GM23338 (cell line): ENCODE data around the gene CPM. TPM values are rescaled to one million over a fixed set of nuclear protein-coding genes. Genes with fewer than 3 reads are reported as not detected.

Source experiments
- ATAC-seq: fragments of 200-7000 bp; cut with Tn5 transposase; 3 replicates; pipeline ENCODE4 v1.9.1; 2020
- DNase-seq: peaks from one replicate; pipeline ENCODE4 v3.0.0-alpha.2; 2015; ENCODE audit warnings: low spot score
- H2AFZ ChIP-seq: fragments of 200-600 bp; sonication (generic); 2 replicates; pipeline ENCODE4 v1.8.0; 2016; ENCODE audit warnings: antibody characterized with exemption, mild to moderate bottlenecking, moderate library complexity
- H3F3A ChIP-seq: fragments of 200-600 bp; sonication (generic); replicated peaks from 2 replicates; pipeline ENCODE4 v1.8.0; 2017; ENCODE audit warnings: antibody characterized with exemption, mixed run types, low read depth
- H3K27ac ChIP-seq: fragments of 200-600 bp; sonication (generic); 2 replicates; pipeline ENCODE4 v1.6.1; 2016; ENCODE audit warnings: low read depth
- H3K27me3 ChIP-seq: fragments of 200-600 bp; sonication (generic); 2 replicates; pipeline ENCODE4 v1.8.0; 2016; ENCODE audit warnings: mild to moderate bottlenecking, mixed run types, moderate library complexity; ENCODE audit not compliant: insufficient read depth
- H3K36me3 ChIP-seq: fragments of 200-600 bp; sonication (generic); 2 replicates; pipeline ENCODE4 v1.8.0; 2016; ENCODE audit warnings: mild to moderate bottlenecking; ENCODE audit not compliant: insufficient read depth
- H3K4me1 ChIP-seq: fragments of 200-600 bp; sonication (generic); 2 replicates; pipeline ENCODE4 v1.8.0; 2016; ENCODE audit warnings: mild to moderate bottlenecking, moderate library complexity; ENCODE audit not compliant: insufficient read depth
- H3K4me2 ChIP-seq: fragments of 200-600 bp; sonication (generic); 2 replicates; pipeline ENCODE4 v1.7.1; 2017; ENCODE audit warnings: mixed run types
- H3K4me3 ChIP-seq: fragments of 200-600 bp; sonication (generic); 2 replicates; pipeline ENCODE4 v1.6.1; 2016; ENCODE audit warnings: mixed run types
- H3K79me2 ChIP-seq: fragments of 200-600 bp; sonication (generic); replicated peaks from 2 replicates; pipeline ENCODE4 v1.8.0; 2017; ENCODE audit warnings: mild to moderate bottlenecking; ENCODE audit not compliant: insufficient read depth
- H3K9me2 ChIP-seq: fragments of 200-600 bp; sonication (generic); 2 replicates; pipeline ENCODE4 v1.8.0; 2017; ENCODE audit not compliant: insufficient read depth
- H4K20me1 ChIP-seq: fragments of 200-600 bp; sonication (generic); replicated peaks from 2 replicates; pipeline ENCODE4 v1.8.0; 2017; ENCODE audit warnings: mild to moderate bottlenecking; ENCODE audit not compliant: insufficient read depth
- H3K27ac Mint-ChIP-seq: 2 replicates; pipeline ENCODE4 v1.8.0; 2020; ENCODE audit warnings: inconsistent platforms, mild to moderate bottlenecking, moderate library complexity, mixed read lengths
- H3K27me3 Mint-ChIP-seq: 3 replicates; pipeline ENCODE4 v1.8.0; 2022; ENCODE audit warnings: low read depth, mild to moderate bottlenecking, moderate library complexity, mixed read lengths, inconsistent platforms; ENCODE audit not compliant: insufficient read depth, poor library complexity
- H3K36me3 Mint-ChIP-seq: 3 replicates; pipeline ENCODE4 v1.8.0; 2021; ENCODE audit warnings: low read depth, mild to moderate bottlenecking, inconsistent platforms, moderate library complexity, mixed read lengths
- H3K4me1 Mint-ChIP-seq: 3 replicates; pipeline ENCODE4 v1.8.0; 2020; ENCODE audit warnings: mild to moderate bottlenecking, inconsistent platforms, mixed read lengths
- H3K4me3 Mint-ChIP-seq: 3 replicates; pipeline ENCODE4 v1.8.0; 2021; ENCODE audit warnings: moderate library complexity, mild to moderate bottlenecking, inconsistent platforms, mixed read lengths
- H3K9me3 Mint-ChIP-seq: 3 replicates; pipeline ENCODE4 v1.8.0; 2020; ENCODE audit warnings: moderate library complexity, mild to moderate bottlenecking, inconsistent platforms, mixed read lengths
- CREB1 ChIP-seq: fragments of 250-450 bp; sonication (Bioruptor Pico); IDR thresholded peaks from 2 replicates; pipeline ENCODE4 v1.5.0; 2020; ENCODE audit warnings: low read depth, mild to moderate bottlenecking, moderate library complexity
- CTCF ChIP-seq, 2 experiments: fragments of 200-600 bp in 1 of 2; sonication (generic) in 1 of 2; conservative IDR thresholded peaks; 2 replicates each; pipeline versions ENCODE4 v1.5.1 to v1.6.1; 2016 to 2017; ENCODE audit warnings: antibody characterized with exemption in 2 of 2, low read depth in 2 of 2, mild to moderate bottlenecking in 2 of 2, moderate library complexity in 1 of 2
- JUNB ChIP-seq: IDR thresholded peaks from one replicate; pipeline ENCODE4 v1.6.1; 2016; ENCODE audit warnings: antibody characterized with exemption; ENCODE audit not compliant: unreplicated experiment
- REST ChIP-seq: IDR thresholded peaks from one replicate; pipeline ENCODE4 v1.6.1; 2018; ENCODE audit warnings: antibody characterized with exemption; ENCODE audit not compliant: unreplicated experiment
- ZNF114 ChIP-seq: fragments of 250-450 bp; sonication (Bioruptor Pico); IDR thresholded peaks from 2 replicates; pipeline ENCODE4 v1.5.0; 2020; ENCODE audit warnings: mild to moderate bottlenecking, moderate library complexity
- ZNF331 ChIP-seq: fragments of 250-450 bp; sonication (Bioruptor Pico); IDR thresholded peaks from 2 replicates; pipeline ENCODE4 v1.5.0; 2020; ENCODE audit warnings: low read depth, mild to moderate bottlenecking, moderate library complexity
- polyA plus RNA-seq: library from polyadenylated mRNA; unstranded; fragments of >200 nt; fragmentation: Nextera tagmentation; extraction: Ambion mirVana; gene quantifications from 2 replicates; pipeline ENCODE4 v1.2.1, GENCODE V29; 2016
- total RNA-seq: library from RNA; depleted of rRNA; stranded (reverse); fragments of >200 nt; shearing (Covaris generic); gene quantifications from 2 replicates; pipeline ENCODE4 v1.2.3, GENCODE V29; 2014
- TF ChIP-seq, protein P1 (sequence below): fragments of 250-450 bp; sonication (Bioruptor Pico); IDR thresholded peaks from 2 replicates; pipeline ENCODE4 v1.5.0; 2020; ENCODE audit warnings: mild to moderate bottlenecking, moderate library complexity

Gene CPM
- total and polyA plus RNA-seq, 2 experiments from 2014 or later = 0.37 to 5.8 TPM

DNA sequence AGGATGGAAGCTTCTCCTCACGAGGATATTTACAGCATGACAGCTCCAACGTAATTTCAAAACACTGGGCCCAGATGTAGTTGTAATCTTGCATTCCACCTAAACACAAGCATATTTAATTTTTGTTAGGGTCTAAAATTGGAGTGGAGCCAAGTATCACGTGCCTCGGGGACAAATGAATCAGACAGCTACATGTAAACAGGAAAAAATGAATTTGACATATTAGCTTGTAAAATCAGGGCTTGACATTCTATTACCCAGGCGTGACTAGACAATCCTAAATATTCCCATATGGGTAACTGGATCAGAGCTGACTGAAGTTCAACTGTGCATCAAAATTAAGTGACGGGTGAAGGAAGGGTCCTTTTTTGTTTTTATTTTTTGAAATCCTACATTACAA lies 66.0 kb downstream of the CPM start:
- H3F3A ChIP-seq = no peaks in the 10 kb centered on the region
- H3K9me3 Mint-ChIP-seq = no peaks in the 10 kb centered on the region
- DNase-seq (no peak), ATAC-seq (no peak)
- H3K4me1 ChIP-seq = peaks cover 11% of the 10 kb centered on the region; the same call in 1 of the 2 replicates
- H2AFZ ChIP-seq = no peak overlapping the region
- H3K27me3 Mint-ChIP-seq = no peaks in the 10 kb centered on the region
- peaks cover 13% of the 10 kb centered on the region for H3K4me1 Mint-ChIP-seq
- no peak overlapping the region for H3K27ac ChIP-seq
- H3K4me3 Mint-ChIP-seq = no peak overlapping the region
- H3K36me3 ChIP-seq = no peaks in the 10 kb centered on the region
- H3K4me2 ChIP-seq = no peak overlapping the region
- no peak overlapping the region for H3K27ac Mint-ChIP-seq
- no peaks in the 10 kb centered on the region for H4K20me1 ChIP-seq
- H3K79me2 ChIP-seq = no peaks in the 10 kb centered on the region
- no peaks in the 10 kb centered on the region for H3K27me3 ChIP-seq
- H3K4me3 ChIP-seq = no peak overlapping the region
- TF ChIP-seq ZNF114 (CRISPR knock-in tag) (no peak), JUNB (no peak), ZNF331 (CRISPR knock-in tag) (no peak), REST (no peak), CREB1 (no peak), CTCF (conservative IDR thresholded peaks at IDR 0.05; ENCODE audit: low read depth in 2 of 2) (no peak)
- TF ChIP-seq, protein P1, sequence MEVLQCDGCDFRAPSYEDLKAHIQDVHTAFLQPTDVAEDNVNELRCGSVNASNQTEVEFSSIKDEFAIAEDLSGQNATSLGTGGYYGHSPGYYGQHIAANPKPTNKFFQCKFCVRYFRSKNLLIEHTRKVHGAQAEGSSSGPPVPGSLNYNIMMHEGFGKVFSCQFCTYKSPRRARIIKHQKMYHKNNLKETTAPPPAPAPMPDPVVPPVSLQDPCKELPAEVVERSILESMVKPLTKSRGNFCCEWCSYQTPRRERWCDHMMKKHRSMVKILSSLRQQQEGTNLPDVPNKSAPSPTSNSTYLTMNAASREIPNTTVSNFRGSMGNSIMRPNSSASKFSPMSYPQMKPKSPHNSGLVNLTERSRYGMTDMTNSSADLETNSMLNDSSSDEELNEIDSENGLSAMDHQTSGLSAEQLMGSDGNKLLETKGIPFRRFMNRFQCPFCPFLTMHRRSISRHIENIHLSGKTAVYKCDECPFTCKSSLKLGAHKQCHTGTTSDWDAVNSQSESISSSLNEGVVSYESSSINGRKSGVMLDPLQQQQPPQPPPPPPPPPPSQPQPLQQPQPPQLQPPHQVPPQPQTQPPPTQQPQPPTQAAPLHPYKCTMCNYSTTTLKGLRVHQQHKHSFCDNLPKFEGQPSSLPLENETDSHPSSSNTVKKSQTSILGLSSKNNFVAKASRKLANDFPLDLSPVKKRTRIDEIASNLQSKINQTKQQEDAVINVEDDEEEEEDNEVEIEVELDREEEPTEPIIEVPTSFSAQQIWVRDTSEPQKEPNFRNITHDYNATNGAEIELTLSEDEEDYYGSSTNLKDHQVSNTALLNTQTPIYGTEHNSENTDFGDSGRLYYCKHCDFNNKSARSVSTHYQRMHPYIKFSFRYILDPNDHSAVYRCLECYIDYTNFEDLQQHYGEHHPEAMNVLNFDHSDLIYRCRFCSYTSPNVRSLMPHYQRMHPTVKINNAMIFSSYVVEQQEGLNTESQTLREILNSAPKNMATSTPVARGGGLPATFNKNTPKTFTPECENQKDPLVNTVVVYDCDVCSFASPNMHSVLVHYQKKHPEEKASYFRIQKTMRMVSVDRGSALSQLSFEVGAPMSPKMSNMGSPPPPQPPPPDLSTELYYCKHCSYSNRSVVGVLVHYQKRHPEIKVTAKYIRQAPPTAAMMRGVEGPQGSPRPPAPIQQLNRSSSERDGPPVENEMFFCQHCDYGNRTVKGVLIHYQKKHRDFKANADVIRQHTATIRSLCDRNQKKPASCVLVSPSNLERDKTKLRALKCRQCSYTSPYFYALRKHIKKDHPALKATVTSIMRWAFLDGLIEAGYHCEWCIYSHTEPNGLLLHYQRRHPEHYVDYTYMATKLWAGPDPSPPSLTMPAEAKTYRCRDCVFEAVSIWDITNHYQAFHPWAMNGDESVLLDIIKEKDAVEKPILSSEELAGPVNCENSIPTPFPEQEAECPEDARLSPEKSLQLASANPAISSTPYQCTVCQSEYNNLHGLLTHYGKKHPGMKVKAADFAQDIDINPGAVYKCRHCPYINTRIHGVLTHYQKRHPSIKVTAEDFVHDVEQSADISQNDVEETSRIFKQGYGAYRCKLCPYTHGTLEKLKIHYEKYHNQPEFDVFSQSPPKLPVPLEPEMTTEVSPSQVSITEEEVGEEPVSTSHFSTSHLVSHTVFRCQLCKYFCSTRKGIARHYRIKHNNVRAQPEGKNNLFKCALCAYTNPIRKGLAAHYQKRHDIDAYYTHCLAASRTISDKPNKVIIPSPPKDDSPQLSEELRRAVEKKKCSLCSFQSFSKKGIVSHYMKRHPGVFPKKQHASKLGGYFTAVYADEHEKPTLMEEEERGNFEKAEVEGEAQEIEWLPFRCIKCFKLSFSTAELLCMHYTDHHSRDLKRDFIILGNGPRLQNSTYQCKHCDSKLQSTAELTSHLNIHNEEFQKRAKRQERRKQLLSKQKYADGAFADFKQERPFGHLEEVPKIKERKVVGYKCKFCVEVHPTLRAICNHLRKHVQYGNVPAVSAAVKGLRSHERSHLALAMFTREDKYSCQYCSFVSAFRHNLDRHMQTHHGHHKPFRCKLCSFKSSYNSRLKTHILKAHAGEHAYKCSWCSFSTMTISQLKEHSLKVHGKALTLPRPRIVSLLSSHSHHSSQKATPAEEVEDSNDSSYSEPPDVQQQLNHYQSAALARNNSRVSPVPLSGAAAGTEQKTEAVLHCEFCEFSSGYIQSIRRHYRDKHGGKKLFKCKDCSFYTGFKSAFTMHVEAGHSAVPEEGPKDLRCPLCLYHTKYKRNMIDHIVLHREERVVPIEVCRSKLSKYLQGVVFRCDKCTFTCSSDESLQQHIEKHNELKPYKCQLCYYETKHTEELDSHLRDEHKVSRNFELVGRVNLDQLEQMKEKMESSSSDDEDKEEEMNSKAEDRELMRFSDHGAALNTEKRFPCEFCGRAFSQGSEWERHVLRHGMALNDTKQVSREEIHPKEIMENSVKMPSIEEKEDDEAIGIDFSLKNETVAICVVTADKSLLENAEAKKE (CRISPR knock-in tag) = no peak
- no peaks in the 10 kb centered on the region for H3K36me3 Mint-ChIP-seq
- no peaks in the 10 kb centered on the region for H3K9me2 ChIP-seq
